GM18951 (cell line): ENCODE measurements around the gene RAMAC.

ENCODE experiments used
- POLR2A ChIP-seq: IDR thresholded peaks from 4 replicates; pipeline ENCODE4 v1.6.1; 2011; ENCODE audit warnings: mild to moderate bottlenecking; ENCODE audit not compliant: insufficient read length, insufficient read depth; ENCODE audit errors: extremely low read depth
- in situ Hi-C: fragments of 300-500 bp; cut with MboI; formaldehyde crosslinking; loops from one replicate; pipeline ENCODE4 v1.12.0; 2022; ENCODE audit warnings: low sequenced_read_pairs, mixed read lengths, inconsistent platforms; ENCODE audit not compliant: unreplicated experiment

RAMAC gene

GRCh38 chr15:82952158-82953081 is 33.6 kb upstream of the RAMAC start, which contains the start of gene HOMER2:
Gene HOMER2, minus strand, starts transcription at chr15:82952720. Its CDS starts 185 bp downstream, at chr15:82952535.
- in situ Hi-C loops = no loop called here
- TF ChIP-seq POLR2A = no peak

- in situ Hi-C loops = no loop called here
- no peak for TF ChIP-seq POLR2A
Observed at GRCh38 chr15:82958638-82959037, 27.4 kb upstream of the RAMAC start.

- no peak for TF ChIP-seq POLR2A
- in situ Hi-C loops = no loop called here
Observed at GRCh38 chr15:82959423-82959822, 26.6 kb upstream of the RAMAC start.

GRCh38 chr15:82960766-82961165 is 25.2 kb upstream of the RAMAC start:
- no peak for TF ChIP-seq POLR2A
- in situ Hi-C loops = no loop called here

GRCh38 chr15:82963471-82964341 is 22.3 kb upstream of the RAMAC start:
- in situ Hi-C loops = no loop called here
- TF ChIP-seq POLR2A = no peak

GRCh38 chr15:82964890-82965289 is 21.1 kb upstream of the RAMAC start:
- no peak for TF ChIP-seq POLR2A
- in situ Hi-C loops = no loop called here

GRCh38 chr15:82966671-82967071 is 19.3 kb upstream of the RAMAC start:
- in situ Hi-C loops = no loop called here
- no peak for TF ChIP-seq POLR2A

GRCh38 chr15:82968066-82968465 is 17.9 kb upstream of the RAMAC start:
- in situ Hi-C loops = no loop called here

GRCh38 chr15:82969353-82969752 is 16.7 kb upstream of the RAMAC start:
- no peak for TF ChIP-seq POLR2A
- in situ Hi-C loops = no loop called here

More at GRCh38 chr15:82968066-82968465, 17.9 kb upstream of the RAMAC start:
- no peak for TF ChIP-seq POLR2A

GRCh38 chr15:82970078-82970686 is 15.8 kb upstream of the RAMAC start:
- no peak for TF ChIP-seq POLR2A
- in situ Hi-C loops = no loop called here

- TF ChIP-seq POLR2A = no peak
- in situ Hi-C loops = no loop called here
Observed at GRCh38 chr15:82970696-82971095, 15.3 kb upstream of the RAMAC start.

- in situ Hi-C loops = no loop called here
- TF ChIP-seq POLR2A = no peak
Observed at GRCh38 chr15:82971218-82971984, 14.6 kb upstream of the RAMAC start.
